Measurements from ENCODE around the gene CIBAR2.

CIBAR2 gene

DNA sequence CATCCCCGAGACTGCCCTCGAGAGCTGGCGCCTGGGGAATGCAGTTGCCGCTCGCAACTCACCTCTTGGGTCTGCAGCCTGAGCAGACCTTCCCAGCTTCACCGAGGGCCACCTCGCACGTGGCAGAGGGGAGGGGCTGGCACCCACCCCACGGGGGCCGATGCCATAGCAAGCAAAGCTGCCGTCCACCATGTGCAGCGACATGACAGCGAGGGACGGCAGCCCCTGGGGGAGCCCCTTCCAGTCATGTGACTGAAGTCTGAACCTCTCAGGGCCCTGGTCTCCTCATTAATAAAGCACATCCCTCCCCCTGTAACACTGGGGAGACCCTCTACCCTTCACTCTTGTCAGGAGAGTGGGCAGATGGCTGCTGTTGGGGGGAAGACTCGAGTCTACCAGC, 30.5 kb downstream of the CIBAR2 start:
- no peak for DNase-seq

DNA sequence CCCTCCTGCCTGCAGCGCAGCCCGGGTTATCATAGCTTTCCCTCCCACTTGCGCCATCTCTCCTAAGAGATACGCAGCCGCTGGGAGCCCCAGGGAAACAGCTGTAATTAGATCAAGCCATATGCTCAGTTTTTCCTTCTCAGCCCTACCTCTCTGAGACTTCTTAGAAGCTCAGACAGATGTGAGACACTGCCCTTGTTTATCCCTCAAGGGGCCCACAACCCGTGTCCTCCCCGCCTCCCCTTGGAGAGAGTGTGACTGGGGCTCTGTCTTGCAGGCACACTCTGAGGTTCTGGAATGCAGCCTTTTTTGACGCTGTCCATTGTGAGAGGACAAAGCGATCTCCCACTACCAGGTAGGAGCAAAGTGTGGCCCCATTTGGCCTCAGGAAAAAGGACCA, 31.2 kb downstream of the CIBAR2 start:
- DNase-seq, result no peak

DNA sequence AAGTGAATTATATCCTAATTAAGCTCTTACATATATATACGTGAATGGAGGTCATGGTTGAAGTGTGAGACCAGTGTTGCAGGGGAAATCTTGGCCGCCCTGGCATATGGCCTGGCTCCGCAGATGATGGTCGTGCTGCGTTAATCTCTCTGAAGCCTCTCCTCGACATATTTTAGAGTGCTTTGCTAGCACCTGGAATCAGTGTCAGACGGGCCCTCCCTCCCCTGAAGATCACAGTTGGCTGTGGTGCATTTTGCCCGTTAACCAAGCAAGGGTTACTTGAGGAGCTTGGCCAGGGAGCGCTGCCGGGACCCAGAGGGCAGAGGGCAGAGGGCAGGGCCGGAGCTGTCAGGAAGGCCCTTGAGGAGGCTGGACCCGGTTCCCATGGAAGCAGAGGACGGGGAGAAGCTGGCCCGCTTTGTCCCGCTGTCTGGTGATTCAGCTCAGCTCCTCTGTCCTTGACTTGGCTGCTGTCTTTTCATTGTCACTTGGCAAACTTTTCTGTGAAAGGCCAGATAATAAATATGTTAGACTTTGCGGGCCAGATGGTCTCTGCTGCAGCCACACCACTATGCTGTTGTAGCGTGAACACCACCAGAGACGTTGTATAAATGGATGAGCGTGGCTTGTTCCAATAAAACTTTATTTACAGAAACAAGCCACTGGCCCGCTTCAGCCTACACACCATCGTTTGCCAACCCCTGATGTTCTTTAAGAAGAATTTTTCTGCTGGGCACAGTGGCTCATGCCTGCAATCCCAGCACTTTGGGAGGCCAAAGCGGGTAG, 32.3 kb downstream of the CIBAR2 start:
- no peak for DNase-seq

DNA sequence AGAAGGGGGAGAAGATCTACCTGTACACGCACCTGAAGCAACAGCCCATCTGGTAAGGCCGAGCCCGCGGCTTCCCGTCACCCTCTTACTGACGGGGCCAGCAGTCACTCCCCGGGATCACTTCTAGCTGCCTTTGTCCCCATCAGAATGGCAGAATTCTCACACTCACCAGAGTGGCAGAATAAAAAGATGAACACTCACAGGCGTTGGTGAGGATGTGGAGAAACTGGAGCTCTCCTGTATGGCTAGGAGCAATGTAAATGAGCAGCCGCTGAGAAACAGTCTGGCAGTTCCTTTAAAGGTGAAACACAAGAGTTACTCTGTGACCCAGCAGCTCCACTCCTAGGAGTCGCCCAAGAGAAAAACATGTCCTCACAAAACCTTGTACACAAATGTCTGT, 33.3 kb downstream of the CIBAR2 start:
- DNase-seq, result no peak

DNA sequence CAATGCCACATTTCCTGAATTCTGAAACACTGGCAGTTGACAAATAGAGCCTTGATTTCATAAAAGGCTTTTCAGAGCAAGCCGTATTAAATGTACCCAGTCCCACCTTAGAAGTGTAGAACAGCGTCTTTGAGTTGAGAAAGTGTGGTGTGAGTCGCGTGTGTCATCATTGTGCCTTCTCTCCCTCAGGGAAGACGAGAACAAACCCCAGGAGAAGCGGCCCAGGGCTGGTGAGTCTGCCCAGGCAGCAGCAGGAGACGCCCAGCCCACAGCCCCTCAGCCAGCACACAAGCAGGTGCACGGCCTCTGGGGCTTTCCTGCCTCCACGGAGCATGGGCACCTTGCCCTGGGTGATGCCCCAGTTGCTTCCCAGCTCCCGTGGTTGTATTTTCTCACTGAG, 34.0 kb downstream of the CIBAR2 start:
- DNase-seq, result no peak

DNA sequence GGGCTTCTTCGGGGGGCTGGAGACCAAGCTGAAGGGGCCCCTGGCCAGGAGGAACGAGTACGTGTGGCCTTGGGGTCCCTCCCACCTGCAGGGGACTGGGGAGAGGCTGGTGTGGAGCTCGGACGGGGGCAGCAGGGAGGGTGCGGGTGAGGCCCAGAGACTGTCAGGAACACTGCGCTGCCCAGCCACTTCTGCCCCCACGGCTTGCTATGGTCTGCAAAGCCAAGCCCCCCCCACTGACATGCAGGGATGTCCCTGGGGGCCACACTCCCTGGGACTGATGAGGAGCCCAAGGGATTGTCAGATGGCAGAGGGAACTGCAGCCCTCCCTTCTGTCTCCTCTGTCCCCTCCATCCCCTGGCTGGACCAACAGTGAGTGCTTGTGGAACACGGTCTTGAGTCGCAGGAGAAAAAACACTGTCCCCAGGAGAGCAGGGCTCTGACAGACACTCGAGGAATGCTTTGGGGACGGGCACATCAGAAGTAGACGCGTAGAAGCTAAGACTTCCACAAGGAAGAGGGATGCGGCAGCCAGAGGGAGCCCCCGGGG, 34.6 kb downstream of the CIBAR2 start:
- no peak for DNase-seq

DNA sequence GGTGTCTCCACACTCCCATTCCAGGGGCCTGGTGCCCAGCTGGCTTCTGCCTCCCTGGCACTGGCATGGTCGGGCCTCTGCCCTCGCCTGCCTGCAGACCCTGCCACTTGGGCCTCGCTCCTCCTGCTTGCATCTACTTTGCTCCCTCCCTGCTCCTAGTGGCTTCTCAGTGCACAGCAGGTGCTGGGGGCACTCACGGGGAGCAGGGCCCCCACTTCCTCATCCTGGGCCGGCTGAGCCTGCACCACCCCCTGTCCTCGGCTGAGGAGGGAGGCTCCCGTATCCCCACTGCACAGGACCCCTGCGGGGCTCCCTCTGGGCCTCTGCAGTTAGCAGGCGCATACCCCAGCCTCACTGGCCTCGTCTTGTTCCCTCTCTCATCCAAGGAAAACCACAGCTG, 35.2 kb downstream of the CIBAR2 start:
- no peak for DNase-seq

DNA sequence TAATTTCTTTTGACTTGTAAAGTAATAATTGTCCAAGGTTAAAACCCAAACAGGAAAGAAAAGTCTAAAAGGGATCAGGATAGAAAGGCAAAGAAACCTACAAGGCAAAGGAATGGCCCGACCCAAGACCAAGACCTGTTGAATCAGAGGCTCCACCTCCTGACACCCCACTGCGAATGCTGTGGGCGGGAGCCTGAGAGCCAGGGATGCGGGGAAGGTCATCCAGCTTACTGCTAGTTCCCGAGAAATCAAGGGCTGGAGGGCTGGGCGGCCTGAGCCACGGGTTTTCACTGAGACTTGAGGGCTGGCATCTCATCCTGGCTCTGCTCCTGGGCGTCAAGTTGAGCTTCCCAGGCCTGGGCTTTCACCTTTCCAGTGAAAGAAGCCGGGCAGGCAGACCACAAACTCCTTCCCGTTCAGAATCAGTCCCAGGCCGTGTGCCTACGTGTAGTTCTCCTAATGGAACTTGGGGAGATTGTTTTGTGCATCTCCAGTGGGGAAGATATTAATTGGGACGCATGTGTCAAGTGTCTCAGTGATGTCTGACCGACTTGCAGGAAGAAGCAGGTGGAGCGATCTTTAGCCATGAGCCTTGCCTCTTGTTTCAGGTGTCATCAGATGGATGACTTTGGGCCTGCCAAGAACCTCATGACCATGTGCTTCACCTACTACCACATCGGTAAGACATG, 36.9 kb downstream of the CIBAR2 start:
- no peak for DNase-seq

DNA sequence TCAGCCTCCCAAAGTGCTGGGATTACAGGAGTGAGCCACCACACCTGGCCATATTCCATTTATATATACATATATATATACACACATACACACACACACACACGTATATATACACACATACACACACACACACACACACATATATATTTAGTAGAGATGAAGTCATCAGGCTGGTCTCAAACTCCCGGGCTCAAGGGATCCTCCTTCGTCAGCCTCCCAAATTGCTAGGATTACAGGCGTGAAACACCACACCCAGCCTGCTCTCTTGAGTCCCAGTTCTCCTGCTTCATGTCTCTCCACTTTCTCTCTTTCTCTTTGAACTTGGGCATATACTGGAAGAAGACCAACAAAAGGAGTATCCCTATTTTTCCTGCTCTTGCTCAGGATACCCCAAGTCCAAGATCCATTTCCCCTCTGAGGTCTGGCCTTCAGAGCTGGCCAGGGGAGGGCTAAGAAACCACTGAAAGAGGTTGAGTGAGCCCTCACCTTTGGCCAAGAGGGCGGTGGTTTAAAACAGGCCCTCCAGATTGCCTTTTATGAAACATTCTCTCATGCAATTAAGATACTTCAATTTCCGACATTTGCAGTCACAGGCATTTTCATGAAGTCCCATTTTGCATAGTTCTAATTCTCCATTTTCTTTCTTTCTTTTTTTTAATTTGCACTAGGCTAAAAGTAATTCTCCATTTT, 37.9 kb downstream of the CIBAR2 start:
- DNase-seq, result no peak

DNA sequence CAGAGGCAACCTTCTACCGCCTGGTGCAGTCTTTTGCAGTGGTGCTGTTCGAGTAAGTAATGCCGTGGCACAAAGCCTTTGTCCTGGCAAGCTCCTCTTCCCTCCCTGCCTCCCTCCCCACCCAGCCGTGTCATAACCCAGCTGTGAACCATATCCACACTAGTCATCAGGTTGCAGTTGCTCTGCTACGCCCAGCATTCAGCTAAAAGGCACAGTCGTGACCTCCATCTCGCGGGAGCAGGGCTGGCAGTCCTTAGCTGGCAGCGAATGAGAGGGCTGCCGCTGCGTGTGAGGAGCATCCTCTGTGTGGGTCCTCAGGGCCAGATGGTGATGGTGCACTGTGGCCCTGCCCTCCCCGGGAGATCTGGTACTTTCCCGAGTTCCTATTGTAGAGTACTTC, 39.3 kb downstream of the CIBAR2 start:
- no peak for DNase-seq

DNA sequence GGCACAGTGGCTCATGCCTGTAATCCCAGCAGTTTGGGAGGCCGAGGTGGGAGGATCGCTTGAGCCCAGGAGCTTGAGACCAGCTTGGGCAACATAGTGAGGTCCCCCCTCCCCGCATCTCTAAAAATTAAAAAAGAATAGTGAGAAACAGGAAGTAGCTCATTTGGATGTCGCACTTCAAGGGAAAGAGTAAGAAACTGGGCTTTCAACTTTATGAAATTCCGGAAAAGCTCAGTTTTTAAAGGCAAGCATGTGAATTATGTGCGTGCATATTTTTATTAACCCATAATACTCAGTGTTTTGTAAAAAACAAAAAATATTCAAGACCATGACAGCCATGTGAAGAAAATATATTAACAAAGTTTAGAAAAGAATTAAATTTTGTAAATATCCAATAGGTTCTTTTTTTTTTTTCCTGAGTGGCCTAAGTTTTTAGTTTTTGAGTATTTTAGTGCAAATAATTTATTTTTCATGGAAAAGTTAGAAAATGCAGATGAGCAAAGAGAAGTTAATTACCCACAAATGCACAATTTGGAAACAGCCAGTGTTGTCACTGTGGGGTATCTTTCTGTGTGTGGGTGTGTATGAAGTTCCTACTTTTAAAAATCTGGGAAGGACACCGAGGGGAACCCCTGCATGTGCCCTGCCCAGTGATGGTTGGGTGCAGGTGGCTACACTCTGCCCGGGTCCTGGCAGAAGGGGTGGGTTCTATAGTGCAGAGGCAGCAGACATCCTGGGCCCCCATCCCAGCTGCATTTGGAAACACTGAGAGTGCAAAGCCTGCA, 40.0 kb downstream of the CIBAR2 start:
- no peak for DNase-seq

DNA sequence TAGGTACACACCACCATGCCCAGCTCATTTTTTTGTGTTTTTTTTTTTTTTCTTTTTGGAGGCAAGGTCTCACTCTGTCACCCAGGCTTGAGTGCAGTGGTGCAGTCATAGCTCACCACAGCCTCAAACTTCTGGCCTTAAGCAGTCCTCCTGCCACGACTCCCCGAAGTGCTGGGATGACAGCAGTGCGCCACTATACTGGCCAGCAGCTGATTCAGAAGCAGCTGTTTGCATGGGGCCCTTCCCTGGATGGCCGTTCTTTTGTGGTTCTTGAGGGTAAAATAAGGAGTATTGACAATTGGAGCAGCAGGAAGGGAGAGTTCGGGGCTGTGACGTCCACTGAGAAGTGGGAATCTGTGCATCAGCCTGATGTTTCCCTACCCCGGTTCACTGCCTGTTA, 43.1 kb downstream of the CIBAR2 start:
- DNase-seq, result no peak

DNA sequence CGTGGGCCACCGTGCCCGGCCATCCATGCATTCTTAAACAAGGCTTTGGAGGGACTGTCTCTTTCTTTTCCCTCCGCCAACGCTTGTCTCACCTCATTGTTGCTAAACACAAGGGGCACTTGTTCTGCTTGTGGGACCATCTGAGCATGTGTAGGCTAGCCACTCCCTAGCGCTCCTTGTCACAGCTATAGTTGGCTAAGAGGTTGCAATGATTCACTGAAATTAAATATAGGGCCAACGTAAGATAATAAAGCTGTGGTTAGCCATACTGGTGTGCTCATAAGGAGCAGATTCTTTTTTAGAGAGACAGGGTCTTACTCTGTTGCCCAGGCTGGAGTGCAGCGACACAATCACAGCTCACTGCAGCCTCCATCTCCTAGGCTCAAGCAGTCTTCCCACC, 43.5 kb downstream of the CIBAR2 start:
- DNase-seq, result no peak

DNA sequence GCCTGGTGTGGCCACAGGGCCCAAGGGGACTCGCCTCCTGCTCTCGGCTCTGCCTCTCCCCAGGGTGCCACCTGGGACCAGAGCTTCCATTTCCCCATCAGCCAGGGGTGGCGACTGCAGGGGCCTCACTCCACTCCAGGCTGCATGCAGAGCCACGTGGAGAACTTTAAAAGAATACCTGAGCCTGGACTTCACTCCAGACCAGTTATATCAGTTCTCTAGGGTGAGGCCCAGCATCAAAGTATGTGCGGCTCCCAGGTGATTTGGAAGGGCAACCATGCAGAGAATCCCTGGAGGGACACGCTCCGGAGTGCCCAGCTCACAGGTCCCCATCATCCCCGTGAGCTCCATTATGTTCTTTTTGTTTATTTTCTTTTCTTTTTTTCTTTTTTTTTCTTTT, 44.8 kb downstream of the CIBAR2 start:
- no peak for DNase-seq

DNA sequence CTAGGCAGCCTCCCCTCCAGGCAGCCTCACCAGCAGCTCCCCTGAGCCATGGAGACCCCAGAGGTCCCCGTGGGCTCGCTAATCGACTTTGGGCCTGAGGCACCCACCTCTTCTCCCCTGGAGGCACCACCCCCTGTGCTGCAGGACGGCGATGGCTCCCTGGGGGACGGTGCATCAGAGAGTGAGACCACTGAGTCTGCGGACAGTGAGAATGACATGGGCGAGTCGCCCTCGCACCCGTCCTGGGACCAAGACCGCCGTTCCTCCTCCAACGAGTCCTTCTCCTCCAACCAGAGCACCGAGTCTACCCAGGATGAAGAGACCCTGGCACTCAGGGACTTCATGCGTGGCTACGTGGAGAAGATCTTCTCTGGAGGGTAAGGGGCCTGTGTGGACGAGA, 45.2 kb downstream of the CIBAR2 start:
- no peak for DNase-seq

DNA sequence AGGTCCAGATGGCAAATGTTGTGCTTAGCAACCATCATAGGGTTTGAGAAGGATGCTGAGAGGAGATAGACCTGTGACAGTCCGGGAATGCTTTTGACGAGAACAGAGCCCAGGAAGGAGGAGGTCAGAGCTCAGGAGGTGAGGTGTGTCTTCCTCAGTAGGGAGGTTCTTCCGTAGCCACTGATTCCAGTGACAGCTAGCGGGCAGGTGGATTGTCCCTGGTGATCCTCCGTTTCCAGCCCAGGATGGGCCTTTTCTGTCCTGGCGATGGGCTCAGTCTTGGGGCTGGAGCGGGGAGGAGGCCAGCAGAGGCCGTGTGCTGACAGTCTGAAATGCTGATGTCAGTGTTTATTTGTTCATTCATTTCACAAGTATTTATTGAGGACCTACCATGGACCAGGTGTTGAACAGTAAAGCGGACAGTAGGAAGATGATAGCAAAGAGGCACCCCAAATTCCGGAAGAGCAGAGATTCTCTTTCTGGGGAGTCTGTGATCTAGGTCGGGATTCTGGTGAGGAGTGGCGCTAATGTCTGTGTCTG, 45.9 kb downstream of the CIBAR2 start:
- DNase-seq, result no peak

DNA sequence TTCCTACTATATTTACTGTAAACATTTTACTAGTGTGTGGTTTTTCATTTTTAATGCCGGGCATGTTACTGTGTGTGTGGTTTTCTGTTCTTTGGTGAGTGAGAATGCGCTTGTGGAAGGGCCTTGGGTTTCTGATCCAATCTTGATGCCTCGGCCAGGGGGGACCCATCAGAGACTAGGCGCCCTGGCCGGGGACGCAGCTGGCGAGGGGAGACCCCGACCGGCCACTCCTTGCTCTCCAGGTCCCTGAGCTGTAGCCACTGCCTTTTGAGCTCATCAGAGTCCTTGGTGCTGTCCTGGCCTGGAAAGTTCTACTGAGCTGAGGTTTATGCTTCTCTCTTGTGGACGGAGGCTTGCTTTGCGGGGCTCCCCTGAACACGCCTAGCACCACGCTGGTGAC, 47.2 kb downstream of the CIBAR2 start:
- DNase-seq, result no peak

DNA sequence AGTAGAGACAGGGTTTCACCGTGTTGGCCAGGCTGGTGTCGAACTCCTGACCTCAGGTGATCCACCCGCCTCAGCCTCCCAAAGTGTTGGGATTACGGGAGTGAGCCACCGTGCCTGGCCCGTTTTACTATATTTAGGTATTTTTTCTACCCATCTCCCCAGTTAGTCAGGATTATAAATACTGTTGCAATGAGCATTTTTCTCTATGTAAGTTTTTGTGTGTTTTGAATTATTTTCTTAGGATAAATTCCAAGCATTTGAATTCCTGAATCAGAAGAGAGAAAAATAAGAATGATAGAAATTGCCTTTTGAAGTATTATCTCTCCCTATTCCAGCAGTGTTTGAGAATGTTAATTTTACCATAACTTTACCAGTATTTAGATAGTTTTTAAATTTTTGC, 48.1 kb downstream of the CIBAR2 start:
- DNase-seq, result no peak

DNA sequence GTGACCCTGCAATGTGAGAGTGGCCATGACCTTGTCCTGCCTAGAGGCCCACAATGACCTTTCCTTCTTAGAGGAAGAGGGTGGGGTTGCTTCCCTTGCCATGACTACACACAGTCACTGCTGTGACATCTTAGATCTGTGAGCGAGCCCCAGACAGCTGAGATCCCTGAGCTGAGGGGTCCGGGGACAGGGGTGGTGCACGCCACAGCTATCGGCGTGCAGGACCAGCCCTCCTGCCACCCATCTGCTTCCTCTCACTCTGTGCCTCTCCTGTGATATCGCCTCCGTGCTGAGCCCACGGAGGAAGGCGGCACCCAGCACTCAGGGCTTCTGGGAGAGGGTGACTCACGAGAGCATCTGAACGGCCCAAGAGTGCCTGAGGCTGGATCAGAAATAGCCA, 49.4 kb downstream of the CIBAR2 start:
- DNase-seq, result no peak

DNA sequence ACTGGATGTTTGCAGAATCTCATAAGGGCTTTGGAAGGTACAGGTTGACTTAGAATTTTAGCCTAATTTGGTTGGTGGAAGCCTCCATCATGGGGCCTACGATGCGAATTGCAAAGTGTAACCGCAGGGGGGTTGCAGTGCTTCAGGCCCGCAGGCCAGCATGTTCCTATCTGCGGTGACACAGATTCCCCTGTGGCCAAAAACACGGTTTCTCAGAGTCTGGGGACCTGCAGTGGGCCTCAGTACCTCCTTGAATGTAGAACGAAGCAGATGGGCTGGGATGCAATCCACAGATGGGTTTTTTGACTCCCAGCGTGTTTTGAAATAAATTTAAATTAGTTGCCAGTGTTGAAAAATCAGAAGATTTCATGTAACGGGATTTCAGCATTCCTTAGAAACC, 49.9 kb downstream of the CIBAR2 start:
- no peak for DNase-seq

DNA sequence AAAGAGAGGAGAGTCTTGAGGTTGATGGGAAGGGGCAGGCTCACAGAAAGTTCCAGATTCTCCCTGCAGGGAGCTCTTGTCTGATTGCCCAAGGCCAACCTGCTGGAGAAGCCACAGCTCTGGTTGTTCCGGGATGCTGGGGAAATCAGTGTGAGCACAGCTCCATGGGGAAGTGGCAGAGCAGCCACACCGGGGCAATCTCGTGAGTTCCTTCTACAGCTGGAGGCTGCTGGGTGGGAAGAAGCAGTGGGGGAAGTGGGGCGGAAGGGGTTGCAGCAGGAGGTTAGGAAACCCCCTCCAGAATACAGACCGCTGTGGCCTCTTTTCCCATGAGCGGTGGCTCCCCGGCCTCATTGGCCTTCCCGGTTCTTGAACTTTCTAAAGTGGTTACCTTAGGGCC, 50.7 kb downstream of the CIBAR2 start:
- no peak for DNase-seq

DNA sequence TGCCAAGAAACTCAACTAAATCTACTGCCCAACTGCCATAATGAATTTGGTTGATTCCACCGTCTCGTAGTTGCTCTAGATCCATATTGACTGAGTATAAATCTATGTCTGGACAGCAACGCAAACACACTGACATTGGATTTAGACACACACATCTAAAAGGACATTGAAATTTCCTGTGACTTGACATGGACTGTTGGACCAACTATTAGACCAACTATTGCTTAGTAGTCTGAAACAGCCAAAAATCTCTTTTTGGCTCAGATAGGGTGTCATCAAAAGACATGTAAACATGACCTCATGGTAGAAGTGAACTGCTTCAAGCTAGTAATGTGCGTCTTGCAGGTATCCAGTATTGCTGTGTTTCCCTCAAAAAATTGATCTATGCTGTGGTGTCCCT, 53.4 kb downstream of the CIBAR2 start:
- no peak for DNase-seq

DNA sequence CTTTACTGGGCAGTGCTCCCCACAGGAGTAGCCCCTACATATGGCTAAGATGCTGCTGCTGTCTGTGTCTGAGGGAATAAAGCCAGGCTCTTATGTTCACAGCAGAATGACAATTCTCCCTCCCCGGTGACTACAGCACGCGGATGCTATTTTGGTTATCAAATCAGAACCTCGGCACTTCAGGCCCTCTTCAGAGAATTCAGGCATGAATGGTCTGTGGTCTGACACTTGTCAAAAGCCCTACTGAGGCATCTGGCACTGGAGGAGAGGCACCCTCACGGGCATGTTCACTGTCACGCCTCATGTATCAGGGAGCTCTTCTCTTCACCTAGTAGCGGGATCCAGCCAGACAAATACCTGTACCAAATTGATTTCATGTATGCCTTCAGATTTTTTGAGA, 54.3 kb downstream of the CIBAR2 start:
- peak; percentile 80 for DNase-seq
